ENCODE measurements around the gene BCAS3. TPM values are rescaled to one million over a fixed set of nuclear protein-coding genes. Genes with fewer than 3 reads are reported as not detected.

The BCAS3 gene
- total RNA-seq, 1 donor from 2014 or later, result 25.6 TPM

DNA sequence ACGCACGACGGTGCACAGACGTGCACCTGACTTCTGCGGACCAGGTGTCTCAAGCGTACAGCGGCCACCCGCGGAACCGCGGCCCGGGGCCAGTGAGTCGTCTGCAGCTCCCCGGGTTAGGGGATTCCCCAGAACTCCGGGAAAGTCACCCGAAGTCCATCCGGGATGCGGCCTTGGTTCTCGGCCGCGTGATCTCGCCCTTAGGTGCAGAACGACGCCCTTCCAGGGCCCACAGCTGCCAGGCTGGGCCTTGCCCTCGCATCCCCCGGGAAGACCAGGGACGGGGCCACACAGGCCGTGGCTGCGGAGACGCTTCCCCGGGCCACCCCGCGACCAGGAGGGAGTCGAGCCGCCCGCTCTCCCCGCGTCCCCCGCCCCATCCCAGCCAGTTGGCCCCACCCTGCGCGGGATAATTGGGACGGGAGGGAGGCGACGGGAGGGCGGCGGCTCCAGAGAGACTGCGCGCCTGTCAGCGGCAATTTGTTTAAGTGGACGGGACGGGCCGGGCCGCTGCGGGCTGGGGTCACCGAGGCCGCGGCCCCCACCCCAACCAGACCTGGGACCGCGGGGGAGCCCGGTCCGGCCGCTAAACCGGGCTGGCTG, 718.4 kb downstream of the BCAS3 start:
- DNase-seq (ENCODE audit: low spot score), result no peak

DNA sequence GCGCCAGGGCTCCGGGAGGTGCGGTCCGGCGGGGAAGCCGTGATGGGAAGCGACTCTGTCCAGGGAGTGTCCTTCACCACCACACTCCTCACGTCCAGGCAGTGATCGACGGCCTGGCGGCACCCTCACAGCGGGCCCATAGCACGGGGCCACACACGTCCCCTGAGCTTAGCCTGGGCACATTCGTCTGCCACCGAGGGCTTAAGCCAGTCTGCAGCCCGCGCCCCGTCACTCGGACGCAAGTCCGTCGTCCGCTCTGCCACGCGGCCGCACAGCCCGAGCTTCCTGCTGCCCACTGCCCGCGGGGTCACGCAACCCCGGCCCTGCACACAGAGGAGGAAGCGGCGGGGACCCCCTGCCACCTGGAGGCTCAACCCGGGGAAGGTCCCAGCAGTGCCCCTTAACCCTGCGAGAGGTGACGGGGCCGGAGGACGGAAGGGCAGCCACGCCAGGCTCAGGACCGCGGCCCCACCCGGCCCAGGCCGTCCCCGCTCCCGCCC, 719.0 kb downstream of the BCAS3 start:
- DNase-seq (ENCODE audit: low spot score), result no peak

DNA sequence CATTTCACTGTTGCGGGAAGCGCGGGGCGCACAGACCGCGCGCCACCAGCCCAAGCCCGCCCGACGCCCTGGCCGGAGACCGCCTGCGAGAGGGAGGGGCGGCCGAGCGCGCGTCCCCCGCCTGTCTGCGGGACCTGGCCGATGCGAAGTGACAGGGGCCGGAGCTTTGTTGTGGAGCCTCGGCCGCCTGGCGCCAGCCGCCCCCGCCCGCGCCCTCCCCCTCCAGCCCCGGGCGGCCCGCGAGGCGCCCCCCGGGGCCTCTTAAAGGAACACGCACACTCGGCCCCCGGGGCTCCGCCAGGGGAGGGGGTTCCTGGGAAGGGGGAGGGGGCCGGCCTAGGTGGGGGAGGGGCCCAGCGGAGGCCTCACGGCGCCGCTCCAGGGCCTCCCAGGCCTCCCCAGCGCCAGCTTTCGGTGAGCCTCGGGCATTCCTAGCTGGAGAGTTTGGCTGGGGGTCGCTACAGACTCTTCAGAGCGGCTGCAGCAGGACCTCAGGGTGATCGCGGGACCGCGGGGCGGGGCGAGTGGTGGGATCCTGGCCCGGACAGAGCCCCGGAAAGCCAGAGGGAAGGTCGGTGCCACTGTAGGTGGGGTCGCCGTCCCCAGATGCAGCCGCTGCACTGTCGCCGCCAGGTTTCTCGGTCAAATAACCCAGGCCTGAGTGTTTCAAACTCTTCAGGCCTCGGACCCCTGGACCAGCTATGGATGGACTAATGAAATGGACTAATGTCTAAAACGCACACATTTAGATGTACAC, 719.6 kb downstream of the BCAS3 start:
- no peak for DNase-seq (ENCODE audit: low spot score)

- DNase-seq (ENCODE audit: low spot score), result no peak
These were observed 721.1 kb downstream of the BCAS3 start for GRCh38 chr17:61398721-61399130.

GRCh38 chr17:61399131-61400065, 721.7 kb downstream of the BCAS3 start, which contains the start of gene TBX2:
TBX2 (plus strand) TSS chr17:61399843; CDS start chr17:61400177, 334 bp downstream.
- peak; percentile 84 for DNase-seq (ENCODE audit: low spot score)

- no peak for DNase-seq (ENCODE audit: low spot score)
These were observed 722.5 kb downstream of the BCAS3 start for GRCh38 chr17:61400066-61400716.

- no peak for DNase-seq (ENCODE audit: low spot score)
These were observed 723.2 kb downstream of the BCAS3 start for GRCh38 chr17:61400717-61401388.

GRCh38 chr17:61401389-61402072, 723.9 kb downstream of the BCAS3 start:
- DNase-seq (ENCODE audit: low spot score), result no peak

DNA sequence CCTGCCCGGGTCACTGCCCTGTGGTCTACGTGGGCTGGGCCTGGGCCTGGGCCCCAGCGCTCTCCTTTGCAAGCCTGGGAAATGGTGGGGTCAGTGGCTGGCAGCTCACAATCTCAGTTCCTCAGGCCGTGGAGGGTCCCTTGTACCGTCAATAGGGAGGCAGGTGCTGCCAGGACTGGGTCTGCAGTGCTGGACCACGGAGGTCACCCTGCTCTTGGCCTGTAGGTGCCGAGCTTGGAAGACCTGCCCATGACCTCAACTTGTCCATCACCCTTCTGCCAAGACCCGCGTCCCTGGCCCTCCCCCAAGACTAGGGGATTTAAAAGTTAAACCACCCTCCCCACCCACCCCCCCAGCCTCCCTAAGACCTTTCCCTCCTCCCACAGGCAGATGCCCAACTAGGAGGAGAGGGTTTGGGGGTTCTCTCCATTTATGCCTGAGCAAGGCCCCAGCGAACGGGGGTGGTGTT, 724.5 kb downstream of the BCAS3 start:
- DNase-seq (ENCODE audit: low spot score), result no peak

- DNase-seq (ENCODE audit: low spot score), result no peak
These were observed 725.5 kb downstream of the BCAS3 start for GRCh38 chr17:61402978-61403800.

DNA sequence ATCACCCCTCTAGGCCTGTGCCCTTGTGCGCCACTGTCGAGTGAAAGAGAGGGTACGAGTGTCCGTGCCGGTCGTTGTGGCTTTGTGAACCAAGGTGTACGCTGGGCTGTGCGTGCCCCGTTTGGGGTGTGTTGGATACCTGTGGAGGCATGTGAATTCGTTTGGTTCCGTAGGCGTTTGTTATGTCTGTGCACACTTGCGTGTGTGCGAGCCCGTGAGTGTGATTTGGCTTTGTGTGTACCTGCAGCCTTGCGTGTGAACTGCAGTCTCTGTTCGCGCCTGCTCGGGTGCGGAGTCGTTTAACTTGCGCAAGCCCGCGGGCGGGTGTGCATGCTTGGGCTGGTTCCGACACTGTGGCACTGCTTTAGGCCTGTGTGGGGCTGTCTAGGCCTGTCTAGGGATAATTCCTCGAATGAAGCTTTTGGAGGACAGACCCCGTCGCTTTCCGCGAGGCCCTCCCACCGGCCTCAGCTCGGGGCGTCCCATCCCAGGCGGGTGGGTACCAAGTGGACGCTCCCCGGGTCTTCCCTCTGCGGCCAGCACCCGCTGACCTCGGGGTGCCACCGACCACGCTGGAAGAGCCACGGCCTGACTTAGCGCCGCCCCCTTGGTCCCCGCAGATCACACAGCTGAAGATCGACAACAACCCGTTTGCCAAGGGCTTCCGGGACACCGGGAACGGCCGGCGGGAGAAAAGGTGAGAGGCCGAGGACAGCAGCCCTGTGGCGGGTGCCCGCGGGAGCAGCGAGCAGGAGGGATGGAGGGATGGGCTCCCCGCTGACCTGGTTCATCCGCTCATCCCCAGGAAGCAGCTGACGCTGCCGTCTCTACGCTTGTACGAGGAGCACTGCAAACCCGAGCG, 726.4 kb downstream of the BCAS3 start:
- no peak for DNase-seq (ENCODE audit: low spot score)

- DNase-seq (ENCODE audit: low spot score), result no peak
These were observed 726.9 kb downstream of the BCAS3 start for GRCh38 chr17:61404663-61404912.

DNA sequence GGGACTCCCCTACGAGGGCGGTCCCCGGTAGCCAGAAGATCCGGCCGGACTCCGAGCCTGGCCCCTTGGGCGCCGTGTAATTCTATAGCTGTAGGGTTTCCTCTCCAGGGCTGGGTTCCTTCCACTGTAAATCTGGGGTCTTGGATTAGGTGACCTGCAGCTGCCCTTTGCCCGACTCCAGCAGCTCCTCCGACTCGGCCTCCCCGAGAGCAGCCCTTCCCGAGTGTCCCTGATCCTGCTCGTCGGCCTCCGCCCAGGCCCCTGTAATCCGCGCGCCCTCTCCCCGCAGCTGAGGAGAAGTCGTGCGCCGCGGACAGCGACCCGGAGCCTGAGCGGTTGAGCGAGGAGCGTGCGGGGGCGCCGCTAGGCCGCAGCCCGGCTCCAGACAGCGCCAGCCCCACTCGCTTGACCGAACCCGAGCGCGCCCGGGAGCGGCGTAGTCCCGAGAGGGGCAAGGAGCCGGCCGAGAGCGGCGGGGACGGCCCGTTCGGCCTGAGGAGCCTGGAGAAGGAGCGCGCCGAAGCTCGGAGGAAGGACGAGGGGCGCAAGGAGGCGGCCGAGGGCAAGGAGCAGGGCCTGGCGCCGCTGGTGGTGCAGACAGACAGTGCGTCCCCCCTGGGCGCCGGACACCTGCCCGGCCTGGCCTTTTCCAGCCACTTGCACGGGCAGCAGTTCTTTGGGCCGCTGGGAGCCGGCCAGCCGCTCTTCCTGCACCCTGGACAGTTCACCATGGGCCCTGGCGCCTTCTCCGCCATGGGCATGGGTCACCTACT, 727.4 kb downstream of the BCAS3 start:
- no peak for DNase-seq (ENCODE audit: low spot score)

GRCh38 chr17:61405686-61406536, 728.3 kb downstream of the BCAS3 start:
- no peak for DNase-seq (ENCODE audit: low spot score)

DNA sequence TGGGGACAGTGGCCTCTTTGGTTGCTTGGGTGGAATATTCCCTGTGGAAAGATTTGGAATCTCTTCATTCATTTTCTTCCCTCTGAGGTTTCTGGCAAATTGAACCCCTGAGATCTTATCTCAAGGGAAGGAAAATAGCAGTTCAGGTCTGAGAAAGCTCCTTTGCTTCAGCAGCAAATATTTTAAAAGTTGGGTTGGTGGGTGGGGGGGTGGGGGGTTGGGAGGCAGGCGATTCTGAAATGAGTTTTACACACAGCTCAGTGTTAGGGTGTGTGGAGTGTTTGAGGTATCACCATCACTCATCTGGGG, 728.8 kb downstream of the BCAS3 start:
- no peak for DNase-seq (ENCODE audit: low spot score)

GRCh38 chr17:61406971-61407911, 729.6 kb downstream of the BCAS3 start:
- DNase-seq (ENCODE audit: low spot score), result no peak
